K562 (cell line): ENCODE measurements around the gene CLIC1. TPM values are rescaled to one million over a fixed set of nuclear protein-coding genes. Genes with fewer than 3 reads are reported as not detected.

Source experiments
- ARHGAP35 ChIP-seq: fragments of 450-650 bp; IDR thresholded peaks from 2 replicates; pipeline ENCODE4 v1.6.1; 2018; ENCODE audit not compliant: partially characterized antibody
- CBX8 ChIP-seq: fragments of 200-600 bp; sonication (generic); IDR thresholded peaks from 2 replicates; pipeline ENCODE4 v1.6.1; 2012; ENCODE audit warnings: borderline replicate concordance, mixed run types, low read depth, mild to moderate bottlenecking, moderate library complexity, mixed read lengths, low read length, control low read depth, inconsistent platforms; ENCODE audit not compliant: poor library complexity, severe bottlenecking; ENCODE audit errors: extremely low read depth
- ETV1 ChIP-seq: fragments of 450-650 bp; conservative IDR thresholded peaks from 2 replicates; pipeline ENCODE4 v1.6.1; 2016; ENCODE audit warnings: missing genetic modification characterization, control low read depth, low read depth, missing compliant biosample characterization
- HOXB6 ChIP-seq: fragments of 250-450 bp; sonication (Bioruptor Pico); IDR thresholded peaks from 2 replicates; pipeline ENCODE4 v1.5.1; 2022; ENCODE audit warnings: mild to moderate bottlenecking, borderline replicate concordance
- MTF1 ChIP-seq: fragments of 250-450 bp; sonication (Bioruptor Pico); IDR thresholded peaks from 2 replicates; pipeline ENCODE4 v1.9.0; 2021; ENCODE audit warnings: moderate library complexity, mild to moderate bottlenecking, inconsistent platforms, borderline replicate concordance
- NELFE ChIP-seq: IDR thresholded peaks from 2 replicates; pipeline ENCODE4 v1.6.1; 2011; ENCODE audit warnings: mild to moderate bottlenecking; ENCODE audit not compliant: insufficient read depth, insufficient read length
- NR0B1 ChIP-seq: fragments of 450-650 bp; IDR thresholded peaks from one replicate; pipeline ENCODE4 v1.6.1; 2018; ENCODE audit warnings: mild to moderate bottlenecking, moderate library complexity; ENCODE audit not compliant: partially characterized antibody
- PCBP1 ChIP-seq: fragments of 200-400 bp; formaldehyde crosslinking; IDR thresholded peaks from 2 replicates; pipeline ENCODE4 v1.6.1; 2018; ENCODE audit warnings: mild to moderate bottlenecking, low read depth, low read length; ENCODE audit not compliant: poor library complexity, severe bottlenecking
- PKNOX1 ChIP-seq: fragments of 450-650 bp; IDR thresholded peaks from 2 replicates; pipeline ENCODE4 v1.6.1; 2016
- POLR2AphosphoS5 ChIP-seq: IDR thresholded peaks from 2 replicates; pipeline ENCODE4 v1.6.1; 2011; ENCODE audit warnings: mild to moderate bottlenecking, low read depth, low read length, moderate library complexity; ENCODE audit not compliant: control insufficient read depth, insufficient read depth
- RCOR1 ChIP-seq, 2 experiments: IDR thresholded peaks; 2 replicates each; pipeline ENCODE4 v1.6.1; 2012; ENCODE audit warnings: low read depth in 2 of 2, low read length in 2 of 2, borderline replicate concordance in 1 of 2, improper control_type of control experiment in 1 of 2
- SMAD2 ChIP-seq: fragments of 150-350 bp; IDR thresholded peaks from 2 replicates; pipeline ENCODE4 v1.6.1; 2014; ENCODE audit warnings: low read depth, mild to moderate bottlenecking, low read length
- SMARCC2 ChIP-seq: fragments of 450-650 bp; IDR thresholded peaks from 2 replicates; pipeline ENCODE4 v1.6.1; 2017; ENCODE audit warnings: antibody characterized with exemption, moderate library complexity, mild to moderate bottlenecking, low read depth
- SNIP1 ChIP-seq: fragments of 450-650 bp; IDR thresholded peaks from 2 replicates; pipeline ENCODE4 v1.7.1; 2017; ENCODE audit warnings: low read depth, mild to moderate bottlenecking
- SRSF3 ChIP-seq: fragments of 200-400 bp; formaldehyde crosslinking; IDR thresholded peaks from 2 replicates; pipeline ENCODE4 v1.6.1; 2016; ENCODE audit warnings: mild to moderate bottlenecking, low read length, moderate library complexity; ENCODE audit not compliant: insufficient read depth
- TARDBP ChIP-seq: fragments of 450-650 bp; IDR thresholded peaks from 2 replicates; pipeline ENCODE4 v1.6.1; 2016
- TEAD4 ChIP-seq, 2 experiments: sonication (generic) in 1 of 2; formaldehyde crosslinking in 1 of 2; IDR thresholded peaks; 2 replicates each; pipeline versions ENCODE4 v1.6.1 to v1.8.0; 2012 to 2022; ENCODE audit warnings: borderline replicate concordance in 1 of 2, inconsistent platforms in 1 of 2, low read length in 1 of 2, mild to moderate bottlenecking in 1 of 2, missing genetic modification reagents in 1 of 2
- ZBED1 ChIP-seq: IDR thresholded peaks from 2 replicates; pipeline ENCODE4 v1.6.1; 2014
- ZNF165 ChIP-seq: fragments of 250-450 bp; sonication (Bioruptor Pico); IDR thresholded peaks from 2 replicates; pipeline ENCODE4 v1.4.0; 2020; ENCODE audit warnings: borderline replicate concordance
- ZNF175 ChIP-seq: fragments of 200-800 bp; sonication (Bioruptor generic); IDR thresholded peaks from 2 replicates; pipeline ENCODE4 v1.6.1; 2016; ENCODE audit warnings: low read depth, mild to moderate bottlenecking, missing genetic modification characterization, missing compliant biosample characterization
- ZNF277 ChIP-seq: fragments of 250-450 bp; sonication (Bioruptor Pico); IDR thresholded peaks from 2 replicates; pipeline ENCODE4 v1.8.0; 2022; ENCODE audit warnings: inconsistent platforms, mild to moderate bottlenecking, moderate library complexity, borderline replicate concordance
- polyA plus RNA-seq, 8 experiments: library from polyadenylated mRNA; depleted of rRNA in 4 of 8; stranded (reverse) in 5 of 8; unstranded in 3 of 8; fragments of >200 nt; fragmentation: Nextera tagmentation in 2 of 8; fragmentation: Illumina TruSeq in 1 of 8; extraction: Ambion mirVana in 2 of 8; extraction: Trizol in 1 of 8; gene quantifications; 2 replicates each; pipeline versions ENCODE4 v1.2.1 to v1.2.3, GENCODE V29; 2011 to 2014; ENCODE audit warnings: inconsistent platforms in 1 of 8, missing spikeins in 1 of 8
- total RNA-seq, 7 experiments: library from RNA; depleted of rRNA in 6 of 7; stranded (reverse); fragments of >200 nt in 6 of 7; fragmentation: Illumina TruSeq in 2 of 7; extraction: Trizol in 2 of 7; gene quantifications; 2 replicates each; pipeline versions ENCODE4 v1.2.1 to v1.2.3, GENCODE V29; 2011 to 2021; ENCODE audit warnings: low replicate concordance in 1 of 7
- TF ChIP-seq, protein P1 (sequence below): fragments of 450-650 bp; formaldehyde crosslinking; IDR thresholded peaks from 2 replicates; pipeline ENCODE4 v1.4.0; 2022; ENCODE audit warnings: missing genetic modification characterization

CLIC1 gene
- total and polyA plus RNA-seq, 9 of the 15 experiments (the other 6 are each of a cell fraction or from before 2014, with no cell fraction given), result 1,267 to 2,419 (median 1,808) TPM

DNA sequence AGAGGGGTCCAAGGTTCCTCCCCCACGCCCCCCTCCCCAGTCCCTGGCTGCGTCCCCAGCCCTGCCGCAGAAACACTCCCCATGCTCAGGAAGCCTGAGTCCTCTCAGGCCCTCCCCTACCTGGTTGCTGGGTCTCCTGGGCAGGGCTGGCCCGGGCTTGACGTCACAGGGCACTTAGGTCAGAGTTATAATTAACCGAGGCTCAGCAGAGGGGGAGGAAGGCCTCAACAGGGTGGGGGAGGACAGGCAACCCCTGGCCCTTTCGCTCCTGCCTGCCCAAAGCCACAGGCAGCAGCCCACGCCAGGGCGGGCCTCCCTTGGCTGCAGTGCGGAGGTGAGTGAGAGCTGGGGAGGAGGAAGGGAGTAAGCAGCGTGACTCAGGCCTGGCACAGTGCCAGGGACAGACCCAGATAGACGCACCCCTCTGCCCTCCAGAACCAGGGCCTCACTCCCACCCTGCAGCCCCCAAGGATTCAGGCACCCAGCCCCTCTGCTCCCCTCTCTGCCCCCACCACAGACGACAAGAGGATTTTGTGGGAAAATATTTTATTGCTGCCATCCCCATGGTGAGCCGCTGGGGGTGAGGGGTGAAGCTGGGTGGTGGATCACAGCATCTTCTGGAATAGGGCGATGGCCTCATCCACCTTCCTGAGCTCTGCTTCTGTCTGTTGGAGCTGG lies 40.8 kb upstream of the CLIC1 start, which contains the start of gene VWA7 (continued):
- TF ChIP-seq MTF1 (CRISPR knock-in tag) (no peak), ZNF175 (CRISPR knock-in tag) (peak; percentile 85; the same call in 1 of the 2 replicates), SMARCC2 (peak; percentile 97), ZNF277 (CRISPR knock-in tag) (no peak), TEAD4 (IDR thresholded peaks at IDR 0.05; ENCODE audit: low read length) (peak; percentile 86), TEAD4 (CRISPR knock-in tag; IDR thresholded peaks at IDR 0.05; ENCODE audit: borderline replicate concordance) (no peak), NR0B1 (no peak), ZNF165 (CRISPR knock-in tag) (no peak; the same call in 1 of the 2 replicates), TARDBP (peak; percentile 94), HOXB6 (CRISPR knock-in tag) (no peak), PCBP1 (peak; percentile 96), RCOR1 (IDR thresholded peaks at IDR 0.05; ENCODE audit: borderline replicate concordance in 1 of 2, low read depth in 2 of 2, low read length in 2 of 2) (peak; percentile 69 to 98), PKNOX1 (peak; percentile 76), ARHGAP35 (no peak), NELFE (no peak), SNIP1 (no peak), CBX8 (no peak), SRSF3 (no peak), POLR2AphosphoS5 (peak; percentile 88), SMAD2 (no peak), ZBED1 (peak; percentile 92), ETV1 (tag) (peak; percentile 83)
- TF ChIP-seq, protein P1, sequence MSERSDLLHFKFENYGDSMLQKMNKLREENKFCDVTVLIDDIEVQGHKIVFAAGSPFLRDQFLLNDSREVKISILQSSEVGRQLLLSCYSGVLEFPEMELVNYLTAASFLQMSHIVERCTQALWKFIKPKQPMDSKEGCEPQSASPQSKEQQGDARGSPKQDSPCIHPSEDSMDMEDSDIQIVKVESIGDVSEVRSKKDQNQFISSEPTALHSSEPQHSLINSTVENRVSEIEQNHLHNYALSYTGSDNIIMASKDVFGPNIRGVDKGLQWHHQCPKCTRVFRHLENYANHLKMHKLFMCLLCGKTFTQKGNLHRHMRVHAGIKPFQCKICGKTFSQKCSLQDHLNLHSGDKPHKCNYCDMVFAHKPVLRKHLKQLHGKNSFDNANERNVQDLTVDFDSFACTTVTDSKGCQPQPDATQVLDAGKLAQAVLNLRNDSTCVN (CRISPR knock-in tag), result peak; percentile 43; the same call in 1 of the 2 replicates
